Measurements from ENCODE around the gene GAPDH.

GRCh38 chr12:6547566-6547965 lies 13.2 kb downstream of the GAPDH start:
- no peak for TF ChIP-seq CTCF (conservative IDR thresholded peaks at IDR 0.05 in 1 of 2, IDR thresholded peaks at IDR 0.05 in 1 of 2; ENCODE audit: low read depth in 1 of 2, low read length in 2 of 2)
- no peak for TF ChIP-seq EZH2 (IDR thresholded peaks at IDR 0.05; ENCODE audit: low read length, missing control alignments)

All from fibroblast of lung (primary cell).